Measurements from ENCODE around the gene MARVELD1. TPM values are rescaled to one million over a fixed set of nuclear protein-coding genes. Genes with fewer than 3 reads are reported as not detected.
A peak's percentile ranks its signal among the peaks of the same experiment; 100 is the strongest.

The MARVELD1 gene
- total RNA-seq, 1 experiment from 2014 or later, result 21.2 TPM

DNA sequence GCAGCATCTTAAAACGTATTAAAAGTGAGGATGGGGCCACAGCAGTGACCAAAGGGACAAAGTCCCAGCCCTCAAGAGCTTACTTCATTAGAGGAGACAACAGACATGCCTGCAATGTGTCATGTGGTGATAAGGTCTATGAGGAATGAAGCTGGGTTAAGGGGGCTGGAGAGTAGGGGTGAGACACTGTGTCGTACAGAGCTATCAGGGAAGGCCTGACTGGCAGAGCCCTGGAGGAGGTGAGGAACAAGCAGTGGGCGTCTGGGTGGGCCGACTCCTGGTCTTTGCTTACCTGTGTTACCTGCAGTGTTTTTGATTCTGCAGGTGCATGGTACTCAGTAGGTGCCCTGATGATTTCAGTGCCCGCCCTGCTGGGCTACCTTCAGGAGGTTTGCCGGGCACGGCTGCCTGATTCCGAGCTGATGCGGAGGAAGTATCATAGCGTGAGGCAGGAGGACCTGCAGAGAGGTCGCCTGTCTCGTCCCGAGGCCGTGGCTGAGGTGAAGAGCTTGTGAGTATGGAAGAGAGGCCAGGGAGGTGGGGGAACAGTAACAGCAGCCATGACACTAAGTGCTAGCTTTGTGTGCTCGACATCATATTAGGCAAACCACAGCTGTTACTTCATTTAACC, 31.0 kb downstream of the MARVELD1 start:
- Histone ChIP-seq H3K4me3 (ENCODE audit: insufficient read depth, low read depth, low read length) (no peak overlapping the region), H3K27me3 (ENCODE audit: control insufficient read depth, insufficient read depth, low read length) (no peaks in the 10 kb centered on the region), H3K36me3 (replicated peaks; ENCODE audit: control insufficient read depth, insufficient read depth, low read length) (peaks cover 13% of the 10 kb centered on the region)
- no peak for DNase-seq

DNA sequence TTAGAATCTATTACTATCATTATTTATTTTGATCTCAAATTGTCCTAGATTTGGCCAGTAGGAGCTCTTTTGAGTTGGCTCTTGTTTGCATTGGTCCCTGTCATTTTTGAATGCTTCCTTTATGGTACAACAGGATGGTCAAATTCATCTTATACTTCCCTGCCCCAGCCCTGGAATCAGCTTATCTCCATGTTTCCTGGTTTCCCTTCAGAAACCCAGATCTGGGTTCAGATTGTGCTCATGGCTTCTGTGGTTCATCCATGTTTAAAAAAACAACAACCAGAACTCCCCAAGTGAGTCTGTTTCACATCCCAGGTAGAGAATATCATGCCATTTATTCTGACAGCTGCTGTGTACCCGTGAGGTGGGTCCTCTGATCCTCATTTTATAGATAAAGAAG, 34.0 kb downstream of the MARVELD1 start:
- Histone ChIP-seq H3K36me3 (replicated peaks; ENCODE audit: control insufficient read depth, insufficient read depth, low read length) (peaks cover 21% of the 10 kb centered on the region), H3K27me3 (ENCODE audit: control insufficient read depth, insufficient read depth, low read length) (no peaks in the 10 kb centered on the region), H3K4me3 (ENCODE audit: insufficient read depth, low read depth, low read length) (no peak overlapping the region)
- DNase-seq, result no peak

DNA sequence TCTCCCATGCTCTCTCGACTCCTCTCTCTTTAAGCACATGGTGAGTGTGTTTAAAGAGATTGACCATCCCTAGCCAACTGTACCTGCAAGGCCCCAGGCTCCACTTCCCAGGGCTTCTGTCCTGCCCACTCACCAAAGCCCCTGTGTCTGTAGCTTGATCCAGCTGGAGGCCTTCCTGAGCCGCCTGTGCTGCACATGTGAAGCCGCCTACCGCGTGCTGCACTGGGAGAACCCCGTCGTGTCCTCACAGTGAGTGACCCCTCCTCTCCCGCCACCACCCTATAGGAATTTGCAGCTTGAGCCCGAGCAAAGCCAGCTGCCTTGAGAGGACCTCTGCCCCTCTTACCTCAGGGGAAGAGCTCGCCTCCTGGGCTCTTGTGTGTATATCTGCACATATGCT, 34.6 kb downstream of the MARVELD1 start:
- Histone ChIP-seq H3K27me3 (ENCODE audit: control insufficient read depth, insufficient read depth, low read length) (no peaks in the 10 kb centered on the region), H3K36me3 (replicated peaks; ENCODE audit: control insufficient read depth, insufficient read depth, low read length) (peaks cover 21% of the 10 kb centered on the region), H3K4me3 (ENCODE audit: insufficient read depth, low read depth, low read length) (no peak overlapping the region)
- DNase-seq, result no peak

DNA sequence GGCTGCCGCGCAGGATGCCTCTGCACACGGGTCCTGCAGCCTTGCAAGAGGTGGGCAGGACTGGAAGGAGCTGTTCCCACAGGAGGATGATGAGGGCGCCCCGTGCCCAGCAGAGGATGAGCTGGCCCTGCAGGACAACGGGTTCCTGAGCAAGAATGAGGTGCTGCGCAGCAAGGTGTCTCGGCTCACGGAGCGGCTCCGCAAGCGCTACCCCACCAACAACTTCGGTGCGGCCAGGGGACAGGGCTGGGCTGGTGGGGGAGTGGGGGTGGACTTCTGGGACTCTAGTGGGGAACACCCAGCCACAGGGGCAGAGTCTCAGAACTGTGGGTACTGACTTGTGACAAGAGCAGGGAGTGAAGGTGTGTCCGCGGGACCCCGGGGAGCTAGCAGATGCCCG, 39.4 kb downstream of the MARVELD1 start:
- H3K36me3 ChIP-seq (replicated peaks; ENCODE audit: control insufficient read depth, insufficient read depth, low read length), result peaks cover 28% of the 10 kb centered on the region
- no peaks in the 10 kb centered on the region for H3K27me3 ChIP-seq (ENCODE audit: control insufficient read depth, insufficient read depth, low read length)
- DNase-seq, result no peak
- H3K4me3 ChIP-seq (ENCODE audit: insufficient read depth, low read depth, low read length), result no peak overlapping the region

DNA sequence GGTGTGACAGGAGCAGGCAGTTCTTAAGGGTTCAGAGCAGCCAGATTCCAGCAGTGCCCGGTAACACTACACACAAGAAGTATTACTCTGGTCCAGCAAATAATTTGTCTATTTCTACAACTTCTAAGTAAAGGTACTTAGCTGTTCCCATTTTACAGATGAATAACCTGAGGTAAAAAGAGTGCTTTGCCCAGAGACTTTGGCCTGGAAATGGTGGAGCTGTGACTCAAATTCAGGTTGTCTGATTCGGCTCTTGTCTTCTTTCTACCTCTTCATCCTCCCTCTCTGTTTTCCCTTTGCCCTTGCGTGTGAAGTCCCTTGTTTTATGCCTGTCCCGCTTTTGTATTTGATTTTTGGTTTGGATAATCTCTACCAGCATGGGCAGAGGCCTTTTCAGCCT, 41.2 kb downstream of the MARVELD1 start:
- Histone ChIP-seq H3K27me3 (ENCODE audit: control insufficient read depth, insufficient read depth, low read length) (no peaks in the 10 kb centered on the region), H3K4me3 (ENCODE audit: insufficient read depth, low read depth, low read length) (no peak overlapping the region), H3K36me3 (replicated peaks; ENCODE audit: control insufficient read depth, insufficient read depth, low read length) (peaks cover 24% of the 10 kb centered on the region)
- no peak for DNase-seq

DNA sequence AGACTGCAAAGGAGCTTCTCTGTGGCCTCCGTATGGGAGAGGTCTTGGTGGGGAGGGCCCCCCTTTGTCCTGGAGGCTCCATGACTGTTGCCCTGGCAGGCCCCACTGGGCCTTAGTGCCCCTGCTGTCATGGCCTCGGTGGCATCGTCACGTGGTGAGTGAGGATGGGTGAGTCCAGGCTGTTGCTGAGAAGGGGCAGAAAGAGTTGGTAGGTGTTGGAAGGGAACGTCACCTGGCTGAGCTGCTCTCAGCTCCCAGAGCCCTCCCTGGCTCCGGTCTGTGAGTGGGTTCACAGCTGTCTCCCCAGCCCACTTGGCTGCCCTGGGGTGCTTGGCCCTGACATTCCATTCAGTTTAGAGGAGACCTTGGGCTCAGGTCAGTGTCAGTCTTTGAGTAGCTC, 42.2 kb downstream of the MARVELD1 start:
- H3K27me3 ChIP-seq (ENCODE audit: control insufficient read depth, insufficient read depth, low read length), result no peaks in the 10 kb centered on the region
- no peak for DNase-seq
- no peak overlapping the region for H3K4me3 ChIP-seq (ENCODE audit: insufficient read depth, low read depth, low read length)
- peaks cover 25% of the 10 kb centered on the region for H3K36me3 ChIP-seq (replicated peaks; ENCODE audit: control insufficient read depth, insufficient read depth, low read length)

DNA sequence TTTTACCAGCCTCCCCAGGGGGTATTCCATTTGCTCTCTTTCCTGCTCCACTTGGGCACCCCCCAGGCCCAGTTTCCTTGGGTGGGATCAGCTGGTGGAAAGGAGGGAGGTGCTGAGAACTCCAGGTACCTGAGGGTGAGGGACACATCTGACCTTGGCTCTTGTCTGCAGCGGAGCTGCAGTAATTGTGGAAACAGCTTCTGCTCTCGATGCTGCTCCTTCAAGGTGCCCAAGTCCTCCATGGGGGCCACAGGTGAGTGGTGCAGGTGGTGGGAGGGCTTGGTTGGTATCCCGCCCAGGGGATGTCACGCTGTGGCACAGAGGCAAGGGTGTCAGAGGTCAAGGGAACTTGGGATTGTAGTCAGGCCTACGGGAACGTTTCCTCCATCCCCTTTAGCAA, 43.9 kb downstream of the MARVELD1 start:
- no peak for DNase-seq
- no peak overlapping the region for H3K4me3 ChIP-seq (ENCODE audit: insufficient read depth, low read depth, low read length)
- no peaks in the 10 kb centered on the region for H3K27me3 ChIP-seq (ENCODE audit: control insufficient read depth, insufficient read depth, low read length)
- H3K36me3 ChIP-seq (replicated peaks; ENCODE audit: control insufficient read depth, insufficient read depth, low read length), result peaks cover 21% of the 10 kb centered on the region

DNA sequence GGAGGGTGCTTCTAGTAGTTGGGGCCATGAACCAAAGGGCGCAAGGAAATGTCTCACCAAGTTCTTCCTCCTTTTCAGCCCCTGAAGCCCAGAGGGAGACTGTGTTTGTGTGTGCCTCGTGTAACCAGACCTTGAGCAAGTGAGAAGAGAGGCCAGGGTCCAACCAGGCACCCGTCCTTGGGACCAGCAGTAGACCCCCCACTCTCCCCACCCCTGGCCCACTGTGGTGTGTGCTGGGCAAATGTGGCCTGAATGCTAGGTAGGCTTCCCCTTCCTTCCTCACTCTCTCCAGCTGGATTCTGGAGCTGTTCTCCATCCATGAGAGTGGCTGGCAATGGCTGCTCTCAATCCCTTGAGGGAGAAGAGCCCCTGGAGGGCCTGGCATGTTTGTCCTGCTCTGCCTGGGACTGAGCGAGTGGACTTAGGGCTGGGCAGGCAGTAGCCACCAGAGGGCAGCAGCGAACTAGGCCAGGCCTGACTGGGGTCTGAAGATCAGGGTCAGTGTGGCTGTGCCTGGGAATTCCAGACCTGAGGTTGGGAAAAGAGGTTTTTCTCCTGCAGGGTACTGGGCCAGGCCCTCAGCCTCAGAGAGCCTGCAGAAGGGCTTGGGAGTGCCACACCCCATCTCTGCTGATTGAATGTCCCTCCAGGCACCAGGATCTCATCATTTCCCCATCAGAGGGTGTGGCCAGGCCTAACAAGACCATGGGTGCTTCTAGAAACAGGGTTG, 45.8 kb downstream of the MARVELD1 start:
- Histone ChIP-seq H3K36me3 (replicated peaks; ENCODE audit: control insufficient read depth, insufficient read depth, low read length) (peaks cover 14% of the 10 kb centered on the region), H3K27me3 (ENCODE audit: control insufficient read depth, insufficient read depth, low read length) (no peaks in the 10 kb centered on the region), H3K4me3 (ENCODE audit: insufficient read depth, low read depth, low read length) (no peak overlapping the region)
- DNase-seq, result peak; percentile 96

DNA sequence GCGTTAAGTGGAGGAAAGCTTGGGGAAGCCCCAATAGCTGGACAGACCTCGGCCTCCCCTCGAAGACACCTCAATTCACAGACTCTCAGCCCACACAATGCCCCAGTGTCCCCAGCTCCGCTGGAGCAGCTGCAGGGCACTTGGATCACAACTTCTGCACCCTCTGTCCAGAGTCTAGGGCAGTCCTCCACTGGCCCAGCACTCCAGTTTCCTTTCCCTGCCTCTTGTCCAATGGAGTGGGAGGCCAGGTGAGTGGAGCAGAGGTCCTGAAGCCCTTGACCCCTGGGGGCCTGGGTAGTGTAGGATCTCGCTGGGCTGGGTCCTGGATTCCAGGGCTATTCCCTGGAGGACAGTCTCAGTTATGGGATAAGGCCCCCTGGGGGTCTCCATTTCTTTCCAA, 46.4 kb downstream of the MARVELD1 start:
- no peak overlapping the region for H3K4me3 ChIP-seq (ENCODE audit: insufficient read depth, low read depth, low read length)
- no peak for DNase-seq
- H3K36me3 ChIP-seq (replicated peaks; ENCODE audit: control insufficient read depth, insufficient read depth, low read length), result peaks cover 10% of the 10 kb centered on the region
- no peaks in the 10 kb centered on the region for H3K27me3 ChIP-seq (ENCODE audit: control insufficient read depth, insufficient read depth, low read length)

DNA sequence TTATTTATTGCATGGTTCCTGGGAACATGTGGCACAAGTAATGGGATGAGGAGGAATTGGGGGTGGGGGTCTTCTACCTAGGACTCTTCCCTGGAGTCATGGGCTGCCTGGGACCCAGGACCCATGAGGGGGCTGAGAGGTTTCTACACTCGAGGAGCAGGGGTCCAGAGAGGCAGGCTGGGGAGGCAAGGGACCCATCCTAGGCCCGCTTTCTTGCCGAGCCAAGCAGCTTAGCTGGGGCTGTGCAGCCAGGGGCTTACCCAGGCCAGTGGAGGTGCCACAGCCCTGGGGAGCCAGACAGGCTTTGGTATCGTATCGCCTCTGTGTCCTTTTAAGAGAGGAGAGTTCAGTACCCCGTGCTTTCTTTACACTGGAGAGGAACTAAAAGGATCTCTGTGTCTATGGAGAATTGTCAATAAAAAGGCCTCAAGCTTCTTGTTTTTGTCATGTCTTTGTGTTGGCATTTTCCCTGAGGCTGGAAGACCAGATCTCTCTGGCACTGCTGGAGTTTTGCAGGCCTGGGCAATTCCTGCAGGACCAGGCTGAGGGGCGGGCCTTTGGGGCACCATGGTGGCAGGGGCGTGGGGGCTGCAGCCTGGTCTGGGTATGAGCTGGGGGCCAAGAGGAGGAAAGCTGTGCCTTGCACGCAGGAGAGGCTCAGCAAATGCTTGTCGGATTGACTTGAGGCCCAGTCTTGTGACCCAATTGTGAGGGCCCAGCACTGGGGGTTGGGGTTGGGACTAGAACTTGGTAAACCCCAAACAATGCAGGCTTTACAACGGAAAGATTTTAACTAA, 47.1 kb downstream of the MARVELD1 start:
- Histone ChIP-seq H3K27me3 (ENCODE audit: control insufficient read depth, insufficient read depth, low read length) (no peaks in the 10 kb centered on the region), H3K36me3 (replicated peaks; ENCODE audit: control insufficient read depth, insufficient read depth, low read length) (peaks cover 9% of the 10 kb centered on the region)
- DNase-seq, result no peak

DNA sequence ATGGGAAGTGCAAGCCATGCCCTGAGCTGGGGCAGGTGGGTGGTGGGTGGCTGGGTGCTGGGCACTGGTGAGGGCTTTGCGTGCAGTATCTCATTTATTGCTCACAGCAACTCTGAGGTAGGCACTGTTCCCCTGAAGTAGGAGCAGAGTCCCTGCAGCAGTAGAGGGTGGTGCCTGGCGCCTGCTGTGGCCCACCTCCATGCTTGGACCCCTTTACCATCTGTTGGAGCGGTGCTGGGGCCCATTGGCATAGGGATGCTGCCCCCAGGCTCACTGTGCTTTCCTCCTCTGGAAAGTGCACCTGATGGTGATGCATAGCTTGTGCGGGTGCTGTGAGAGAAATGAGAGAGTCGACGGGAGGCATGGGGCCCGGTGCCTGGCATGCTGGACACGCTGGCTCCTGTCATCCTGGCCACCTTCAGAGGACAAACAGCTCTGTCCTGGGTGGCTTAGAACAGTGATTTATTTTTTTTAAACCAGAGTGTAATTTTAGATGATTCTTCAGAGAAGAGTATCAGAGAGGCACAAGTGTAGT, 47.9 kb downstream of the MARVELD1 start:
- H3K36me3 ChIP-seq (replicated peaks; ENCODE audit: control insufficient read depth, insufficient read depth, low read length), result peaks cover 7% of the 10 kb centered on the region
- no peaks in the 10 kb centered on the region; the same call in 1 of the 2 replicates for H3K27me3 ChIP-seq (ENCODE audit: control insufficient read depth, insufficient read depth, low read length)
- DNase-seq, result no peak
- no peak overlapping the region for H3K4me3 ChIP-seq (ENCODE audit: insufficient read depth, low read depth, low read length)

More for the DNA sequence above, 47.1 kb downstream of the MARVELD1 start:
- no peak overlapping the region for H3K4me3 ChIP-seq (ENCODE audit: insufficient read depth, low read depth, low read length)

DNA sequence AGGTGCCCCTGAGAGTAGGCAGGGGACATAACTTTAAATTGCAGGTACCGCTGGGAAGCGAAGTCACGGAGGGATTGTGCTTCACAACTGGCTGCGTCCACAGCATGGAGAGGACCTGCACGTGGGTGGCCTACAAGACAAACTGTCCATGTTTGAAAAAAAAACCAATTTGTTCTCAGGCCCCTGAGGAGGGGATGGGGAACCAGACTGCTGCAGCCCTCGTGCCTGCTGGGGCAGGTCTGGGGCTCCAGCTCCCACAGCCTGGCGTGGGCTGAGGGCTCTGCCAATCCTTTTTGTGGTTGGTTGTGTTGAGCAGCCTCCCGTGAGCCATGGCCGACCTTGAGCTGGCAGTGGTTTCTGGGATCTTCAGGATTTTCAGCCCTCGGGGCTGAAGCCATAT, 48.5 kb downstream of the MARVELD1 start:
- Histone ChIP-seq H3K36me3 (replicated peaks; ENCODE audit: control insufficient read depth, insufficient read depth, low read length) (peaks cover 7% of the 10 kb centered on the region), H3K4me3 (ENCODE audit: insufficient read depth, low read depth, low read length) (no peak overlapping the region), H3K27me3 (ENCODE audit: control insufficient read depth, insufficient read depth, low read length) (no peaks in the 10 kb centered on the region; the same call in 1 of the 2 replicates)
- DNase-seq, result peak; percentile 50

DNA sequence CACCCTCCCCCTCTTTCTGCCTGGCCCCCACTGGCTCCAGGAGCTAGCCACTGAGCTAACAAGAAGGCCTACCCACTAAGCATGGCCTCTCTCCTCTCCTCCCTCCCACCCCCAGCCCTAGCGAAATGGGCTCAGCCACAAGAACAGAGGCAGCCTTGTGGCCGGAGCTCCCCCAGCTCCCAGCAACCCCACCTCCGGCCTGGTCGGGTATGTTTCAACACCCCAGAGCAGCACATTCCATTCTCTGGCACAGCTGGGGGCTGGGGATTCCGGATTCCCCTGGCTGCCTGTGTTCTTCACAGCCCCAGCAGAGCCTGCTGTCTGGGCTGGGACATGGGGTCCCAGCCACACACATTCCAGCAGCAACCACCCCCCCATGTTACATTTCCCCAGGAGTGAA, 49.3 kb downstream of the MARVELD1 start:
- peak; percentile 95 for DNase-seq
- Histone ChIP-seq H3K27me3 (ENCODE audit: control insufficient read depth, insufficient read depth, low read length) (no peaks in the 10 kb centered on the region; the same call in 1 of the 2 replicates), H3K36me3 (replicated peaks; ENCODE audit: control insufficient read depth, insufficient read depth, low read length) (peaks cover 5% of the 10 kb centered on the region), H3K4me3 (ENCODE audit: insufficient read depth, low read depth, low read length) (no peak overlapping the region)

DNA sequence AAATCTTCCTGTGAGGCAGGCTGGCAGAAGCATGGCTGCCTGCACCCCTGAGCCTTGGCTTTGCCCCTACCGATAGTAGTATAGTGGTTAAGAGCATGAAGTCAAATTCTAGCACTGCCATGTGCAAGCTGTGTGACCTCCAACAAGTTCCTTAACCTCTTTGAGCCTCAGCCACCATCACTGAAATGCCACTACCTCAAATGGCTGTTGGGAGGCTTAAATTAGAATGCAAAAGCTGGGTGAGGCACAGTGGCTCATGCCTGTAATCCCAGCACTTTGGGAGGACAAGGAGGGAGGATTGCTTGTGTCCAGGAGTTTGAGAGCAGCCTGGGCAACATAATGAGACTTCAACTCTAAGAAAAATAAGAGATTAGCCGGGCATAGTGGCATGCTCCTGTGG, 49.9 kb downstream of the MARVELD1 start:
- Histone ChIP-seq H3K27me3 (ENCODE audit: control insufficient read depth, insufficient read depth, low read length) (peaks cover 3% of the 10 kb centered on the region; the same call in 1 of the 2 replicates), H3K36me3 (replicated peaks; ENCODE audit: control insufficient read depth, insufficient read depth, low read length) (peaks cover 5% of the 10 kb centered on the region), H3K4me3 (ENCODE audit: insufficient read depth, low read depth, low read length) (no peak overlapping the region)
- no peak for DNase-seq

All from H7 (cell line).